Endothelial cell of umbilical vein (primary cell): ENCODE measurements around the gene HDGFL2. TPM values are rescaled to one million over a fixed set of nuclear protein-coding genes. Genes with fewer than 3 reads are reported as not detected.

ENCODE experiments used
- microRNA-seq: library from miRNA; unstranded; fragments of <30 nt; microRNA quantifications from one replicate; pipeline ENCODE4 v1.2.0, GENCODE V29; 2021; ENCODE audit warnings: borderline number of aligned reads, borderline replicate concordance
- polyA plus RNA-seq, 4 experiments: library from polyadenylated mRNA; depleted of rRNA in 3 of 4; stranded (reverse) in 3 of 4; unstranded in 1 of 4; fragments of >200 nt; gene quantifications; 2 replicates each; pipeline versions ENCODE4 v1.2.1 to v1.2.3, GENCODE V29; 2011 to 2012; ENCODE audit warnings: missing spikeins in 1 of 4
- small RNA-seq: library from RNA; depleted of rRNA; stranded (forward); fragments of <200 nt; gene quantifications from one replicate; pipeline ENCODE3, GENCODE V24; 2012; ENCODE audit warnings: low replicate concordance, low read depth; ENCODE audit not compliant: insufficient read depth, insufficient read length
- total RNA-seq: library from RNA; stranded (reverse); gene quantifications from 2 replicates; pipeline ENCODE4 v1.2.3, GENCODE V29; 2021

The HDGFL2 gene
- total and polyA plus RNA-seq, 2 donors (not counting 3 experiments of a cell fraction or from before 2014, with no cell fraction given) = 39.1 to 79.6 TPM

Small RNAs within 50 kb of the gene (microRNA-seq; reads per million reads assigned to microRNA genes)
- 4.6 reads per million, percentile 7 among the genes with 10 or more reads in this experiment for gene MIR4746

Small RNAs within 50 kb of the gene (small RNA-seq; reads per million reads assigned to genes)
- gene MIR4746 = not detected

Other genes starting within 250 kb of the HDGFL2 start
- 0.29 and 0.46 TPM in 2 replicates for gene EBI3, start 242.8 kb upstream of the HDGFL2 start, total RNA-seq
- 1.0 and 1.8 TPM in 2 replicates for gene EBI3, start 242.8 kb upstream of the HDGFL2 start, polyA plus RNA-seq
- 21.5 and 23.0 TPM in 2 replicates for gene YJU2, start 225.2 kb upstream of the HDGFL2 start, total RNA-seq
- 20.7 and 22.9 TPM in 2 replicates for gene YJU2, start 225.2 kb upstream of the HDGFL2 start, polyA plus RNA-seq
- not detected in 2 replicates for gene SHD, start 193.0 kb upstream of the HDGFL2 start, total RNA-seq
- not detected in 2 replicates for gene SHD, start 193.0 kb upstream of the HDGFL2 start, polyA plus RNA-seq
- not detected in 2 replicates for gene TMIGD2, start 169.9 kb upstream of the HDGFL2 start, total RNA-seq
- not detected in 2 replicates for gene TMIGD2, start 169.9 kb upstream of the HDGFL2 start, polyA plus RNA-seq
- 25.8 and 26.0 TPM in 2 replicates for gene FSD1, start 167.7 kb upstream of the HDGFL2 start, total RNA-seq
- 55.5 and 95.4 TPM in 2 replicates for gene FSD1, start 167.7 kb upstream of the HDGFL2 start, polyA plus RNA-seq
- gene STAP2, start 133.5 kb upstream of the HDGFL2 start, total RNA-seq = 11.8 and 12.2 TPM in 2 replicates
- gene STAP2, start 133.5 kb upstream of the HDGFL2 start, polyA plus RNA-seq = 21.7 and 21.8 TPM in 2 replicates
- gene MPND, start 128.7 kb upstream of the HDGFL2 start, total RNA-seq = 21.1 and 22.1 TPM in 2 replicates
- 13.8 and 14.8 TPM in 2 replicates for gene MPND, start 128.7 kb upstream of the HDGFL2 start, polyA plus RNA-seq
- 143 and 153 TPM in 2 replicates for gene SH3GL1, start 71.8 kb upstream of the HDGFL2 start, total RNA-seq
- gene SH3GL1, start 71.8 kb upstream of the HDGFL2 start, polyA plus RNA-seq = 145 and 191 TPM in 2 replicates
- gene CHAF1A, start 69.7 kb upstream of the HDGFL2 start, total RNA-seq = 44.5 and 47.8 TPM in 2 replicates
- gene CHAF1A, start 69.7 kb upstream of the HDGFL2 start, polyA plus RNA-seq = 19.5 and 32.1 TPM in 2 replicates
- gene UBXN6, start 14.5 kb upstream of the HDGFL2 start, total RNA-seq = 78.5 and 84.5 TPM in 2 replicates
- gene UBXN6, start 14.5 kb upstream of the HDGFL2 start, polyA plus RNA-seq = 93.7 and 171 TPM in 2 replicates
- gene PLIN4, start 46.2 kb downstream of the HDGFL2 start, total RNA-seq = not detected in 2 replicates
- gene PLIN4, start 46.2 kb downstream of the HDGFL2 start, polyA plus RNA-seq = 0.01 TPM in 1 of 2 replicates, not detected in the other
- gene PLIN5, start 62.9 kb downstream of the HDGFL2 start, total RNA-seq = 0.24 TPM in 1 of 2 replicates, not detected in the other
- 0.17 and 0.24 TPM in 2 replicates for gene PLIN5, start 62.9 kb downstream of the HDGFL2 start, polyA plus RNA-seq
- 0.31 and 0.42 TPM in 2 replicates for gene LRG1, start 67.7 kb downstream of the HDGFL2 start, total RNA-seq
- gene LRG1, start 67.7 kb downstream of the HDGFL2 start, polyA plus RNA-seq = 0.21 and 0.24 TPM in 2 replicates
- gene SEMA6B, start 87.4 kb downstream of the HDGFL2 start, total RNA-seq = 166 and 176 TPM in 2 replicates
- gene SEMA6B, start 87.4 kb downstream of the HDGFL2 start, polyA plus RNA-seq = 97.8 and 108 TPM in 2 replicates
- gene TNFAIP8L1, start 167.2 kb downstream of the HDGFL2 start, total RNA-seq = 53.7 and 56.1 TPM in 2 replicates
- gene TNFAIP8L1, start 167.2 kb downstream of the HDGFL2 start, polyA plus RNA-seq = 40.0 and 44.8 TPM in 2 replicates
- gene MYDGF, start 198.0 kb downstream of the HDGFL2 start, total RNA-seq = 187 and 191 TPM in 2 replicates
- gene MYDGF, start 198.0 kb downstream of the HDGFL2 start, polyA plus RNA-seq = 337 and 358 TPM in 2 replicates